Loucy (cell line): Measurements from ENCODE around the gene ELOA.

Experiments
- EZH2phosphoT487 ChIP-seq: fragments of 200-600 bp; IDR thresholded peaks from 2 replicates; pipeline ENCODE4 v1.6.1; 2018; ENCODE audit warnings: antibody characterized with exemption, mild to moderate bottlenecking, moderate library complexity, borderline replicate concordance
- TF ChIP-seq, protein P1 (sequence below): fragments of 200-600 bp; sonication (generic); conservative IDR thresholded peaks from 2 replicates; pipeline ENCODE4 v1.5.1; 2014; ENCODE audit warnings: mild to moderate bottlenecking, antibody characterized with exemption, low read length

DNA sequence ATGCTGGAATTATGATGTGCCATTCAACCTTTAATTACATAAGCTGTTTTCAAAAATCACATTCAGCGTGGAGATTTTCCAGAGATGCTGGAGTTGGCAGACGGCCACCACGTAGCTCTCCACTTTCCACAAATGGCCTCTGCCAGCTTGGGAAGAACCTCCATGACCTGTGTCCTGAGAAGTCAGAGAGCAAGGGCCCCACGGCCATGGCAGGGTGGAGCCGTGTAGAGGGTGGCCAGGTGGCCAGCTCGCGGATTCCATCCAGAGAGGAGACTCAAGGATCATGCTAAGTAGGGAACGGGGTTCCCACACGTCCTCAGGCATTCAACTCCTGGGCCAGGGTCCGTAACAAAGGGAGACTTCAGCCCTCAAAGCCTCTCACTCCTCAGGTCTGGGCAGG is 58.6 kb downstream of the ELOA start:
- no peak for TF ChIP-seq EZH2phosphoT487
- TF ChIP-seq, protein P1, sequence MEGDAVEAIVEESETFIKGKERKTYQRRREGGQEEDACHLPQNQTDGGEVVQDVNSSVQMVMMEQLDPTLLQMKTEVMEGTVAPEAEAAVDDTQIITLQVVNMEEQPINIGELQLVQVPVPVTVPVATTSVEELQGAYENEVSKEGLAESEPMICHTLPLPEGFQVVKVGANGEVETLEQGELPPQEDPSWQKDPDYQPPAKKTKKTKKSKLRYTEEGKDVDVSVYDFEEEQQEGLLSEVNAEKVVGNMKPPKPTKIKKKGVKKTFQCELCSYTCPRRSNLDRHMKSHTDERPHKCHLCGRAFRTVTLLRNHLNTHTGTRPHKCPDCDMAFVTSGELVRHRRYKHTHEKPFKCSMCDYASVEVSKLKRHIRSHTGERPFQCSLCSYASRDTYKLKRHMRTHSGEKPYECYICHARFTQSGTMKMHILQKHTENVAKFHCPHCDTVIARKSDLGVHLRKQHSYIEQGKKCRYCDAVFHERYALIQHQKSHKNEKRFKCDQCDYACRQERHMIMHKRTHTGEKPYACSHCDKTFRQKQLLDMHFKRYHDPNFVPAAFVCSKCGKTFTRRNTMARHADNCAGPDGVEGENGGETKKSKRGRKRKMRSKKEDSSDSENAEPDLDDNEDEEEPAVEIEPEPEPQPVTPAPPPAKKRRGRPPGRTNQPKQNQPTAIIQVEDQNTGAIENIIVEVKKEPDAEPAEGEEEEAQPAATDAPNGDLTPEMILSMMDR = no peak
